Measurements from ENCODE around the gene TERB1. TPM values are rescaled to one million over a fixed set of nuclear protein-coding genes. Genes with fewer than 3 reads are reported as not detected.

Gene TERB1
- total and polyA plus RNA-seq, 2 donors (not counting 3 experiments of a cell fraction or from before 2014, with no cell fraction given): not detected

DNA sequence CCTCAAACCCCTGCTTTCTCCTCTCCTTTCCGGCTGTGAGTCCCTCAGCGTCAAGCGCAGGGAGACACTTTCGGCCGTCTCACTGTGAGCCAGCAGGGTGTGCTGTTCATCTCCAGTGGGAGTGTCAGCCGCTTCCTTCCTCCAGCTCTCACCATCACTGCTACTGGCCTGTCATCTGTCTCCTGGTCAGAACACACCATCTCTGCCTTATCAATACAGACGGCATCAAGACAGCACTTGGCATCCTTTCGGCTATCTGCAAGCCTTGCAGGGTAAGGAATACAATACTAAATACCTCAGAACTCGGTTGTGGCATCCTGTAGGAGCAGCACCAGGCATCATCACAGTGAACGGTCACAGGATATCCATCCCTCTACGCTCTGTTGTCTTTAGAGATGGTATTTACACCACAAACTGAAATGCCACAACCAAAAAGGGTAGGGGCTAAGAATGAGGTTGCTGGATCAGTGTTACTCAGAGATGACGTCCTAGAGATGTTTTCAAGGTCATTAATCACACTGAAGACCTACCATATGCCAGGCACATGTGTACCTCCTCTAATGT, 84.2 kb downstream of the TERB1 start:
- DNase-seq (ENCODE audit: low read depth, low spot score) (peak; percentile 16), FAIRE-seq (peak; percentile 70)
- H3K27me3 ChIP-seq (ENCODE audit: control insufficient read depth in 2 of 2, insufficient read depth in 2 of 2, low read length in 2 of 2): no peaks in the 10 kb centered on the region
- TF ChIP-seq JUN (IDR thresholded peaks at IDR 0.05; ENCODE audit: borderline replicate concordance, insufficient read depth, insufficient read length, low read depth) (no peak), FOS (IDR thresholded peaks at IDR 0.05; ENCODE audit: borderline replicate concordance, insufficient read depth, low read length) (no peak), POLR2A (IDR thresholded peaks at IDR 0.05; ENCODE audit: low read depth, low read length) (no peak), GATA2 (IDR thresholded peaks at IDR 0.05; ENCODE audit: insufficient read depth, insufficient read length, low read depth, low read length) (no peak), POLR2AphosphoS5 (IDR thresholded peaks at IDR 0.05; ENCODE audit: insufficient read depth, low read depth, low read length) (peak; percentile 45), EZH2 (IDR thresholded peaks at IDR 0.05; ENCODE audit: borderline replicate concordance, low read depth, low read length, severe bottlenecking) (no peak), MYC (IDR thresholded peaks at IDR 0.05; ENCODE audit: low read depth, low read length) (no peak)
- TF ChIP-seq, protein P1, sequence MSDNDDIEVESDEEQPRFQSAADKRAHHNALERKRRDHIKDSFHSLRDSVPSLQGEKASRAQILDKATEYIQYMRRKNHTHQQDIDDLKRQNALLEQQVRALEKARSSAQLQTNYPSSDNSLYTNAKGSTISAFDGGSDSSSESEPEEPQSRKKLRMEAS (IDR thresholded peaks at IDR 0.05; ENCODE audit: insufficient read depth, insufficient read length): no peak
- TF ChIP-seq, protein P2, sequence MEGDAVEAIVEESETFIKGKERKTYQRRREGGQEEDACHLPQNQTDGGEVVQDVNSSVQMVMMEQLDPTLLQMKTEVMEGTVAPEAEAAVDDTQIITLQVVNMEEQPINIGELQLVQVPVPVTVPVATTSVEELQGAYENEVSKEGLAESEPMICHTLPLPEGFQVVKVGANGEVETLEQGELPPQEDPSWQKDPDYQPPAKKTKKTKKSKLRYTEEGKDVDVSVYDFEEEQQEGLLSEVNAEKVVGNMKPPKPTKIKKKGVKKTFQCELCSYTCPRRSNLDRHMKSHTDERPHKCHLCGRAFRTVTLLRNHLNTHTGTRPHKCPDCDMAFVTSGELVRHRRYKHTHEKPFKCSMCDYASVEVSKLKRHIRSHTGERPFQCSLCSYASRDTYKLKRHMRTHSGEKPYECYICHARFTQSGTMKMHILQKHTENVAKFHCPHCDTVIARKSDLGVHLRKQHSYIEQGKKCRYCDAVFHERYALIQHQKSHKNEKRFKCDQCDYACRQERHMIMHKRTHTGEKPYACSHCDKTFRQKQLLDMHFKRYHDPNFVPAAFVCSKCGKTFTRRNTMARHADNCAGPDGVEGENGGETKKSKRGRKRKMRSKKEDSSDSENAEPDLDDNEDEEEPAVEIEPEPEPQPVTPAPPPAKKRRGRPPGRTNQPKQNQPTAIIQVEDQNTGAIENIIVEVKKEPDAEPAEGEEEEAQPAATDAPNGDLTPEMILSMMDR (IDR thresholded peaks at IDR 0.05; ENCODE audit: extremely low read depth in 1 of 2, insufficient read depth in 1 of 2, low read depth in 1 of 2, low read length in 2 of 2): peak; percentile 43 to 61
- dilution Hi-C loops (cut with MboI; ENCODE audit: extremely low pct_ligation_motif_present, low sequenced_read_pairs) (no loop called here), intact Hi-C loops (cut with micrococcal nuclease) (no loop called here)
- no peaks in the 10 kb centered on the region for H3K9me3 ChIP-seq (replicated peaks; ENCODE audit: control insufficient read depth, insufficient read depth, low read length)
- no peak overlapping the region for H2AFZ ChIP-seq (ENCODE audit: low read depth, low read length)
- H3K79me2 ChIP-seq (ENCODE audit: control insufficient read depth, insufficient read depth, low read length): no peaks in the 10 kb centered on the region
- ChIA-PET CTCF (interaction anchor here (0.6 to 1.7 kb wide), 9 partner anchors 9 to 156 kb away, joined by 3 to 9 read pairs (median 6); no protein-coding TSS in a partner anchor), POLR2A (no interaction called here)
- H3K4me3 ChIP-seq (replicated peaks in 1 of 3; ENCODE audit: insufficient read depth in 1 of 3, low read depth in 1 of 3, low read length in 3 of 3): no peak overlapping the region
- peaks cover 2% of the 10 kb centered on the region for H4K20me1 ChIP-seq (replicated peaks; ENCODE audit: control insufficient read depth, extremely low read depth, insufficient read depth, low read length)
- no peak overlapping the region for H3K27ac ChIP-seq (ENCODE audit: insufficient read depth, low read depth, low read length)
- BruUV-seq (replicated peaks): no TSS peak
- peaks cover 0 to 4% of the 10 kb centered on the region in 2 experiments for H3K36me3 ChIP-seq (ENCODE audit: control insufficient read depth in 2 of 2, extremely low read depth in 1 of 2, insufficient read depth in 2 of 2, low read length in 2 of 2)
- no peaks in the 10 kb centered on the region for H3K9me1 ChIP-seq (replicated peaks; ENCODE audit: control insufficient read depth, extremely low read depth, insufficient read depth, low read length)
- H3K4me1 ChIP-seq (ENCODE audit: control insufficient read depth, extremely low read depth, insufficient read depth, low read length): no peaks in the 10 kb centered on the region
- no peak overlapping the region for H3K4me2 ChIP-seq (ENCODE audit: insufficient read depth, low read length)
- H3K9ac ChIP-seq (replicated peaks; ENCODE audit: extremely low read depth, insufficient read depth, low read length): no peak overlapping the region

All from endothelial cell of umbilical vein (primary cell).